ENCODE data around the gene SORCS1.

SORCS1 gene

DNA sequence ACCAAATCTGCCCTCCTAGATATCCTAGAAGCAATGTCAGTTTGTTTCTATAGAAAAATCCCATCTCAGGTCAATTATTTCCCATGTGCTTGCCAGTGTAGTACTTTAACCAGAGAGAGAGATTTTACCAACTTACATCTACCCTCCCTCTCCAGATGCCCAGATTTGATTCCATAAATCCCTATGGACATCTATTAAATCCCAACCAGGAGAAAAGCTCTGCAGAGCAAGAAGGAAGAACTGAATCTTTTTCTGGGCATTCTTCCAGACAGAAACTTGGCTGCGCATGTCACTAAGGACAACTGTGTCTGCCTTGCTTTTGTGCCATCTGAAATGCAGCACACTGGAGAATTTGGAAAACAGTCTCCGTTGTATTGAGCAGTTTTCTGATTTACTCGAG, 597.6 kb downstream of the SORCS1 start:
- no peak for DNase-seq

DNA sequence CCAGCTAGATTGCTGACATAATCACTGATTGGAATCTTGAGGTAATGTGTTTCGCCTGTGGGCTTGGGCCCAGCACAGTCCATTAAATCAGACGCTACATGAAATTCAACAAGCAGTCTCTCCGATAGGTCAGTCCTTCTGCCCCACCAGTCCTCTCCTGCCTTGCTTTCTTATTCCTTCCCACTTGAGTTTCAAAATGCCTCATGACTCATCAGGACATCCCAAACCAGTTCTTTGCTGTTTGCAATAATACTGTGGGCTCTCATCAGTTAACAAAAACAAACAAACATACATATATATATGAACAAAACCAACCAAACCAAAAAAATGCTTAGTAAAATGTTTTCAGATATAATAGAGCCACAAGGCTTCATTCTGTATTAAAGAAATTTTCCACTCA, 599.0 kb downstream of the SORCS1 start:
- DNase-seq: no peak

DNA sequence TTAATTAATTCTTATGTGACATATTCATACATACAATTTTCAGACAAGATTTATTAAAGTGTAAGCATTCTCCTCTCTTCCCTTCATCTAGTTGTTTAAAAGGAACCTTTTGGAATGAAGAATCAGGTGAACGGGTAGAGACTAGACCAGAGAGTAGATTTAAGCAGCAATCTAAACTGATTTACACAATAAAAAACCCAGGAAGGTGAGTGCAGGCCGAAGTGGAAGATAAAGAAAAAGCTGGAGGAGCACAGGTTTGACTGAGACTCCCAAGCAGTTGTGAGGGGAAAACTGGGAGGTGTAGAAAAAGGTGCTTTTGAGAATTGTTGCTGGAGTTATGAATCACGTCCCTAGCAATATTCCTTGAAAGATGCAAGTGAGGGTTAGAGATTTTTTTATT, 601.1 kb downstream of the SORCS1 start:
- DNase-seq: no peak

DNA sequence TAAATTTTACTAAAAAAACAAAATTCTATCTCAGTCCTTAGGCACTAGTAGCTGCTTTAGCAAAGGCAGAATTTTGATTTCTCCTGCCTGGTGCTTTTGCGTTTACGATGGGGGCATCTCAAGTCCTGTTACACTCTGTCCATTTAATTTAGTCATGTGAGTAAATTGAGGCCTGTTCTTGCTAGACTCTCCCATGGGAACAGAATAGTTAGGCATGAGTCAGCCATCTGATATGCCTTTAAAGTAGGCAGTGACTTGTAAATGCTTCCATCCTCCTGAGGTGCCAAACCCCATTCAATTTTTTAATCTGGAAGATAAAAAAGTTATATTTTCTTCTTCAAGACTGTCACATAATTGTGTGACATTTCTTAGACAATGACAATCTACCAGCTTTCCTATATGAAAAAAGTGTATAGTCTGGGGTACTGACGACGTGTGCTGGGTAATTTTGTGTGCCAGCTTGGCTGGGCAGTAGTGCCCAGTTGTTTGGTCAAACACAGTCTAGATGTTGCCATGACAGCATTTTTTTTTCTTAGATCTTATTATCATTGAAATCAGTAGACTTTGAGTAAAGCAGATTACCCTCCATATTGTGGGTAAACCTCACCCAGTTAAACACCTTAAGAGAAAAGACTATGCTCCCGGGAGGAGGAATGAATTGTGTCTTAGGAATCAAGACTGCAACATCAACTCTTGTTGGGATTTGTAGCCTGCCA, 603.4 kb downstream of the SORCS1 start:
- DNase-seq: no peak

DNA sequence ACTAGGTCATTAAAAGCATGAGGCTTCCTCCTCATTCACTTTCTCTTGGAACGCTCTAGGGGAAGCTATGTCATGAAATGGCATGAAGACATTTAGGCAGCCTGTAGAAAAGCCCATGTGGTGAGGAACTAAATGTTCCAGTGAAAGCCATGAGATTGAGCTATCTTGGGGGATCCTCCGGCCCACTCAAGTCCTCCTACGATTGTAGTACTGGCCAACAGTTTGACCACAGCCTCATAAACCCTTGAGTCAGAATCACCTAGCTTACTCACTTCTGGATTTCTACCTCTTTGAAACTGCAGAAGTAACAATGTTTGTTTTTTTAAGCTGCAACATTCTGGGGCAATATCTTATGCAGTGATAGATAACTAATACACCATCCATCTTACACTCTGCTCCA, 605.1 kb downstream of the SORCS1 start:
- DNase-seq: no peak

DNA sequence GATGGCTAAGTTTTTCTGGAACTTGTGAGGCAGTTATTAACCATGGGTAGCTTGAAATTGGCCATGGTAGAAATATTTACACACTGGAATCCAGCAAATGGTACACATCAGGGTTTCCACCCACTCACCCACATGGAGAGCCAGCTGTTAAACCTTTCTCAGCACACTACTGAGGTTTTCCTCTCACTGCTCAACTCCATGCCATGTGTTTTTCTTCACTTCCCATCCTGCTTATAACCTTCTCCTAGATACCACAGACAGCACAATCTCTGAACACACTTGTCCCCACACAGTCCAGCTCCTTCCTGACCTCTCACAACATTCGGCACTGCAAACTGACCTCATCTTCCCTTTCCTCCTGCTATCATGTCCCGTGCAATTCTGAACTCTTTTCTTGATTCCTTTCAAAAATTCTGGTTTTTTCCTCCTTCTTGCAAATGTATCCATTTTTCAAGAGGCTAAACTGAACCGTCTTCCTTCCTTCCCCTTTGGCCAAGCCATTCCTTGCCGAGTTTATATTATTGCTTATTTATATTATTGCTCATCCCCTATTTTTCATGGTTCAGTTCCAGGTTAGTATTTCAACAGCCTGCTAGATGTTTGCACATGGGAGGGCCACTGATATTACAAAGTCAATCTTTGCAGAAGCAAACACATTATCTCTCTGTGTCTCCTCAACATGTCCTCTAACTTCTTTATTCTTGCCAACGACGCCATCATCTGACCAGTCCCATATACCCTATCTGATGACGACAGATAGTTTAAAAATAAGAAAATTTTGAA, 606.4 kb downstream of the SORCS1 start:
- DNase-seq: no peak

DNA sequence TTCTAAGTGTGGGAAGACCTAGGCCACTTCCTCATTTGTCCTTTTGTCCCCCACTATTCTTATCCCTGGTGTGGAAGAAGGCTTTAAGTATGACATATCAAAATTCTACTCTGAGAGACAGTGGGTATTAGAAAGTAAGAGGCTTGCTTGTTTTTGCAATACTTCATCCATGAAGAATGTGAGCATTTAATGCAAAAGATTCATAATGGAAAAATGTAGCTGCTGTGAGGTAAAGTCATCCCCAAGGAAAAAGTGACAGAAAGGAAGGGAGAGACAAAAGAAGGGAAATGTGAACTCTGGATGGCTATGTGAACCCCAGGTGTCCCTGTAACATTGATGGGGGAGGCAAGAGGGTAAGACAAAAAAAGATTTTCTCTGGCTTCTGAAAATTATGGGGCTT, 607.5 kb downstream of the SORCS1 start:
- no peak for DNase-seq

DNA sequence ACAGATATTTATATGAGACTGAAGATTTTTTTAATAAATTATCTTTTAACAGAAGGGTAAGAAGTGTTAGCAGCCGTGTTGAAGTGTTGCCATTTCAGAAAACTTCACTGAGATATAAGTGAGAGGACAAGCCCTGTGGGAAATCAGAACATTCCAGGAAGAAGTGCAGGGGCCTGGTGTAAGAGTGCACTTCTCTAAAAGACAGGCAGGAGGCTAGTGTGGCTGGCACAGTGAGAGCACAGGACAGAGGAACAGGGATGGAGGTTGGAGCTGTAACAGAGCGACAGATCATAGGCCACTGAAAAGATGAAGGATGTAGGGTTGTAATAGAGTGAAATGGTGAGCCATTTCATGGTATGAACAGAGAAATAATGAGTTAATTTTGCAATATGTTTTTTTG, 608.9 kb downstream of the SORCS1 start:
- DNase-seq: no peak

DNA sequence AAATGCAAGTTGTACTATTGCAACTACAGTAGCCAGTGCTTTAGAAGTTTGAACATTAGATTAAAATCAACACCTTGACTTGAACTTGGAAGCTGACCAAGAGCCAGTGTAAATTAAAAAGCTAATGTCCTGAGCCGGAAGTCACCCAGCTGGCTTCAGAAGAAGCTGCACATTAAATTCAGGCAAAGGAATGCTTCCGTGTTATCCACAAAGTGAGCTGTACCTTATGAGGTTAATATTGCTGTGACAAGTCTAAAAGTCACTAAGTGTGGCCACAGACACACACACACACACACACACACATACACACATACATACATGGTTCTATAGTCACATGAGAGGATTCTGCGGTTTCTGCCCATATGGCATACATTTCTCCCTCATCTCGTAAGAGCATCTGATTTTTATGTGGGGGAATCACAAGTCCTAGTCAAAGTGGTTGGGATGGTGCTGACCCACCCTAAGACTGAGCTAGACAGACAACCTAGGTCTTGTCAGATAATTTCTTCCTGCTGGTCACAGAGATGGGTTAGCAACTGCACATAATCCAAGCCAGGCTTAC, 612.9 kb downstream of the SORCS1 start:
- no peak for DNase-seq

DNA sequence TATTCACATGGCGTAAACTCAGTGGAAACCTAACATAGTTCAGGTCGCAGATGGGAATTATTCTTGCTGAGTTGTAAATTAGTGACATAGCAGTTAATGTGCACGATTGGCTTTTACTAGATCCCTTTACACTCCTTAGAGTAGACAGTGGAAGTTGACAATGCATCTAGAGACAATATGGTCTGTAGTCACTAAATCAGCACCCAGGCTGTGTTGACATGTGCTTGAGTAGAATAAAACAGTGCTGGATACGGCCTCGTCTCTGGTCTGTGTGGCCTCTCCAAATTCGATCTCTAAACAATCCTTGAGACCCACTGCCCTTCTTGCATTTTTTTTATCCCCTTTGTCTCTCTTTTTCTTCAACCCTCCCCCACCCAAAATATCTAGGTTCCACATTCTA, 615.7 kb downstream of the SORCS1 start:
- DNase-seq: no peak

DNA sequence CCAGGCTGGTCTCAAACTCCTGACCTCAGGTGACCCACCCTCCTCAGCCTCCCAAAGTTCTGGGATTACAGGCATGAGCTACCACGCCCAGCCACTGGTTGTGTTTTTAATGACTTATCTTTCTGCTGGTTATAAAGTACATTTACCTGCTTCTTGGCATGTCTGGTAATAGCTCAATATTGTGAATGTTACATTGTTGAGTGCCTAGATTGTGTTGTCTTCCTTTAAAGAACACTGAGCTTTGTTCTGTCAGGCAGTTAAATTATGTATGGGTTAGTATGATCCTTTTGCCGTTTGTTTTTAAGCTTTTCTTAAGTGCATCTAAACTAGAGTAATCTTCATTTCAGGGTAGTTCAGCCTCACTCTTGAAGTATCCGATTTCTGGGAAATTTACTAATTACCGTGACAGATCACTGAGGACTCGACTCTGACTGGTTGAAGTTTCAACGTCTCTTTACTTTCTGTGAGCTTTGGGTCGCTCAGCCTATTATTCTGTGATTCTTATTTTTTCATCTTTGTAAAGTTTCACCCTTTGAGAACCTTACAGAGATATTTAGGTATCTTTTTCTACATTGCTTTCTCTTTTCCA, 617.4 kb downstream of the SORCS1 start:
- DNase-seq: no peak

DNA sequence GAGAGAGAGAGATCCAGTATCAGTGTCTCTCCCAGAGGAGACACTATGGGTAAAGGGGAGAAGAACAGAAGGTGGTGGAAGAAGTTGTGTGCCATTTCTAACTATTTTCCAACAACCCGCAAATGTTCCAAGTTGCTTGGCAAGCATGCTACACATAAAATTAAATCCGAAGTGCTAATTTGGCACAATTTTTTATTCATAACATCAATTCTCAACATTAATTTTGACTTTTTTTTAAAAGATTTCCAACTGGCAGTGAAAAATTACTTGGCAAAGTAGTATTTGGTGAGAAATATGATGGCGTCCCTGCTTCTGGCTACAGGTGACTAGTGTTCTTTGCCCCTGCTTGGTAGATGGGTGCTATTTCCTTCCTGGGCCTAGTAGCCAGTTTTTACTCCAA, 622.0 kb downstream of the SORCS1 start:
- DNase-seq: no peak

DNA sequence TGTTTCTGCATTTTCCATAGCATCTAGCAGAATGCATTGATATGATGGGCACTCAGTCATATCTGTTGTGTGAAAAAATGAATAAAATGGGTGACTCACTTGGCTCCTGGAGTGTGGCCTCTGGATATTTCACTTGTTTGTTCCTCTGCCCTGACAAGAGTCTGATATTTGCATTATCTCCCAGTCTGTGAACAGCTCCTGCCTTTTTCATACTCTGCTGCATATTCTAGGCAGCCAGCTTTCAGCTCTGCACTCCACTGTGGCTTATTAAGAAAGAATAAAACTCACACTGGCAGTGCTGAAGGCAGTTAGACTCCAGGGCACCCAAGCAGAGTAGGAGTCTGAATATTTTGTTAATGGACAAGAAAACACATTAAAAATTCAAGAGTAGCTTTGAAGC, 623.9 kb downstream of the SORCS1 start:
- no peak for DNase-seq

DNA sequence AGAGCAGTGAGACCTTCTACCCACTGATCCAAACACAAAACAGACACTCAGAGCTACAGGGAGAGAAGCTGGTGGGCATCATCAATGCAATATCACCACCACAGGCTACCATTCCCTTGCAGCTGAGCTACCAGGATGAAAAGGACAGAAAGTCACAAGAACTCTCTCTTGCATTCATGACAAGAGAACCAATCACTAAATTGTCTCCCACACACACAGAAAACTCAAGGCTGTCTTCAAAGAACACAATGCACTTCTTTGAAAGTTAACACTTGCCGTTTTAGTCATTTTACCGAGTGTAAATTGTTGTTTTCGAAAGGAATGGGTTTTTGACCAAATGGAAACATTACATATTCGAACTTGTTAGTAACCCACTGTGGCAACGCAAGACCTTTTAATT, 626.6 kb downstream of the SORCS1 start:
- no peak for DNase-seq

DNA sequence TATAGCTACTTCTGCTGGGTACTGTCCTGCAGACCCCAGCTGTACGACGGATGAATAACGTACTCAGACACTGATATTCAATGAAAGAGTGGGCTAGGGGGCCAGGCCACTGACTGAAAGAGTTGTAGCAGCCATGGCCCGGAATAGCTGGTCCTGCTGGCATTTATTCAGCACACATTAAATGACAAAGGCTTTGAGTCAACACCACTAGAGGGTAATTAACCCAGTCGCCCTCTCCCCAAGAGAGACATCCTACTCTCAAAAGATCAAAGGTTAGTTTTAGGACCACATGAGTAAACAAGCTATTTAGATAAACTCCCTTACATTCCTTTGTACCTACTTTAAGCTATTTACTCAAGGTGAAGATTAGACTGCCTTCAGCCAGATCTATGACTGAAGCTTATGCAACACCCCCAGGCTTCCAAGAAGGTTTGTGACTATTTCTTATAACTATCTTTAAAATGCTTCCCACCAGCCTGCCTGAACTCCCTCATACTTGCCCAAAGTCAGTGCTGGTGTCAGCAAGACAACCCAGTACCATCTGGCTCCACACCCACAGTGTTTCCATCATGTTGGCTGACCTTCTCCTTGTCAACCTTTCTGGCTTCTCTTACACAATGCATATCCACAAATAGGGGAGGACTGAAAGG, 629.1 kb downstream of the SORCS1 start:
- DNase-seq: no peak

DNA sequence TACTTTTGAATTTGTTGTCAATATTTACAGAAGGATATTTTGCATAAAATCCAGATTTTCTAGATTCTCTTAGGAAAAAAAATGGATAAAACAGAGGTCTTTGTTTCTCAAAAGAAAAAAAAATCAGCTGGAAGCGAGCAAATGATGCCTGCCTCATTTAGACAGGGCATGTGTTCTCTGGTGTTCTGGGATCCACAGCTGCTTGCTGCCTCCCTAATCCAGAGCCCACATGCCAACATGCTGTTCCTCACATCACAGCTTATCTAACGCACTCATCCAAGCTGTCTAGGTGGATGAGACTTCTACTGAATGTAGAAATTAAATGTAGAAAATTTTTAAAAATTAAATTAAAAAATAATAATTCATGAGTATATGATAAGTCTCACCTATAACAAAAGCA, 630.1 kb downstream of the SORCS1 start:
- DNase-seq: no peak

DNA sequence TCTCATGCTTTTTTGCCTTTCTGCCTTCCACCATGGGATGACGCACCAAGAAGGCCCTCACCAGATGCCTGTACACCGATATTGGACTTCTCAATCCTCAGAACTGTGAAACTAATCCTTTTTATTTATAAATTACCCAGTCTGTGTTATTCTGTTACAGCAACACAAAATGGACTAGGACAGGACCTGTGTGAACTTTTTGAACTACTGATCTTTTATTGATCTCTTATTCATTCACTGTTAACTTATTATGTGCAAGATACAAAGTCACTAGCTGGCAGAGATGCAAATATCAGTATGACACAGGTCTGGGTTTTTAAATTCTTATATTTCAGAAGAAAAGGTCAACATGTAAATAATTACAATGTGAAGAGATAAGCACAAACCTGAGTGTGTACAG, 635.8 kb downstream of the SORCS1 start:
- DNase-seq: no peak

DNA sequence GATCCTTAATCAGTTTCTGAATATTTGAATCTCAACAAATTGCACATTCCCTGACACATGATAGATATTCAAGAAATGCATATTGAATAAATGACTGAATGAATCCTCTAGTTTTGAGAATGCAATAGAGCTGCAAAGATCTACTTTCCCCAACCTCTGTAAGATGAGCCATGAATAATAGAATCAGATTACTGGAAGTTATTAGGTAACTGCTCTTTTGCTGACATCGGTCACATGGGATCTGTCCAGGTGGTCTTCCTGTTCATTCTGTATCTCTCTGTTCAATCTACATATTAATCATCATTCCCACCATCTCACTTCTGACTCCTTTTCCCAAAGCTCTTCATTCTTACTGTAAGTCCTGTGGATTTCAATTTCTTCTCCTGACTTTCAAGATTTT, 638.7 kb downstream of the SORCS1 start:
- no peak for DNase-seq

All from NCI-H2029 treated with DMSO at 0.1 percent for 48 hours (cell line).